ENCODE data around the gene TMEM123. TPM values are rescaled to one million over a fixed set of nuclear protein-coding genes. Genes with fewer than 3 reads are reported as not detected.

TMEM123 gene
- total RNA-seq, 1 experiment from 2014 or later, result 400 TPM

DNA sequence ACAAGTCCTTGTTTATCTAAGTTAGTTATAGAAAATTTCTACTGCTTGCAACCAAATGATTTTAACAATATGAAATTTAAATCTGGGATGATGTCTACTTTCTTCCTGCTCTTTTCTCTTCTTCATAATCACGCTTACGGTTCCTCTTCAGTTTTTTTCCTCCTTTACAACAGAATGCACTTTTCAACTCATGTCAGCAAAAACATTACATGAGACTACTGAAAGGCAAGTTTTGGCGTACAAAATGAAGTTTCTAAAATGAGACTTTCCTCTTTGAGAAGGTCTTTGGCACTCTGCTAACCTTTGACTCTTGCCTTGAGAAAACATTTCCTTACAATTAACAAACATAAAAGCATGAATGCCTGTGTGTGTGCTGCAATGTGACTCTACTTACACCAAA, 23.3 kb downstream of the TMEM123 start:
- Mint-ChIP-seq H3K27me3 (ENCODE audit: insufficient read depth, unreplicated experiment) (no peaks in the 10 kb centered on the region), H3K9me3 (ENCODE audit: unreplicated experiment) (peaks cover 16% of the 10 kb centered on the region), H3K4me1 (ENCODE audit: low read depth, unreplicated experiment) (peaks cover 44% of the 10 kb centered on the region), H3K27ac (ENCODE audit: unreplicated experiment) (peak overlapping the region; percentile 28), H3K36me3 (ENCODE audit: insufficient read depth, unreplicated experiment) (peaks cover 57% of the 10 kb centered on the region), H3K4me3 (ENCODE audit: unreplicated experiment) (no peak overlapping the region)
- TF ChIP-seq, protein P1, sequence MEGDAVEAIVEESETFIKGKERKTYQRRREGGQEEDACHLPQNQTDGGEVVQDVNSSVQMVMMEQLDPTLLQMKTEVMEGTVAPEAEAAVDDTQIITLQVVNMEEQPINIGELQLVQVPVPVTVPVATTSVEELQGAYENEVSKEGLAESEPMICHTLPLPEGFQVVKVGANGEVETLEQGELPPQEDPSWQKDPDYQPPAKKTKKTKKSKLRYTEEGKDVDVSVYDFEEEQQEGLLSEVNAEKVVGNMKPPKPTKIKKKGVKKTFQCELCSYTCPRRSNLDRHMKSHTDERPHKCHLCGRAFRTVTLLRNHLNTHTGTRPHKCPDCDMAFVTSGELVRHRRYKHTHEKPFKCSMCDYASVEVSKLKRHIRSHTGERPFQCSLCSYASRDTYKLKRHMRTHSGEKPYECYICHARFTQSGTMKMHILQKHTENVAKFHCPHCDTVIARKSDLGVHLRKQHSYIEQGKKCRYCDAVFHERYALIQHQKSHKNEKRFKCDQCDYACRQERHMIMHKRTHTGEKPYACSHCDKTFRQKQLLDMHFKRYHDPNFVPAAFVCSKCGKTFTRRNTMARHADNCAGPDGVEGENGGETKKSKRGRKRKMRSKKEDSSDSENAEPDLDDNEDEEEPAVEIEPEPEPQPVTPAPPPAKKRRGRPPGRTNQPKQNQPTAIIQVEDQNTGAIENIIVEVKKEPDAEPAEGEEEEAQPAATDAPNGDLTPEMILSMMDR (IDR thresholded peaks at IDR 0.05; ENCODE audit: insufficient read depth in 1 of 2, low read depth in 1 of 2, low read length in 1 of 2, severe bottlenecking in 1 of 2, unreplicated experiment in 1 of 2), result no peak
- Histone ChIP-seq H3K4me3 (ENCODE audit: low read depth, low read length) (no peak overlapping the region), H3K27me3 (replicated peaks; ENCODE audit: control insufficient read depth, insufficient read depth, low read length) (no peaks in the 10 kb centered on the region), H3K9me3 (peaks cover 22% of the 10 kb centered on the region), H3K4me1 (peaks cover 45% of the 10 kb centered on the region), H3K36me3 (ENCODE audit: control insufficient read depth, insufficient read depth, low read length) (peaks cover 12% of the 10 kb centered on the region)
- no peak for DNase-seq
- POLR2A ChIA-PET, result no interaction called here
- BruUV-seq (replicated peaks), result no TSS peak
- intact Hi-C loops (cut with micrococcal nuclease; ENCODE audit: unreplicated experiment), result no loop called here
- CTCF ChIA-PET, result no interaction called here

GRCh38 chr11:102428696-102429095, 23.9 kb downstream of the TMEM123 start:
- no TSS peak for BruUV-seq (replicated peaks)
- intact Hi-C loops (cut with micrococcal nuclease; ENCODE audit: unreplicated experiment), result no loop called here
- Mint-ChIP-seq H3K27me3 (ENCODE audit: insufficient read depth, unreplicated experiment) (no peaks in the 10 kb centered on the region), H3K9me3 (ENCODE audit: unreplicated experiment) (peaks cover 13% of the 10 kb centered on the region), H3K4me1 (ENCODE audit: low read depth, unreplicated experiment) (peaks cover 44% of the 10 kb centered on the region), H3K4me3 (ENCODE audit: unreplicated experiment) (no peak overlapping the region), H3K36me3 (ENCODE audit: insufficient read depth, unreplicated experiment) (peaks cover 52% of the 10 kb centered on the region), H3K27ac (ENCODE audit: unreplicated experiment) (peak overlapping the region; percentile 28)
- no peak for DNase-seq
- CTCF ChIA-PET, result no interaction called here
- Histone ChIP-seq H3K4me1 (peaks cover 49% of the 10 kb centered on the region), H3K4me3 (ENCODE audit: low read depth, low read length) (no peak overlapping the region), H3K36me3 (ENCODE audit: control insufficient read depth, insufficient read depth, low read length) (peaks cover 13% of the 10 kb centered on the region), H3K9me3 (peaks cover 17% of the 10 kb centered on the region), H3K27me3 (replicated peaks; ENCODE audit: control insufficient read depth, insufficient read depth, low read length) (no peaks in the 10 kb centered on the region)
- TF ChIP-seq, protein P1 (IDR thresholded peaks at IDR 0.05; ENCODE audit: insufficient read depth in 1 of 2, low read depth in 1 of 2, low read length in 1 of 2, severe bottlenecking in 1 of 2, unreplicated experiment in 1 of 2), result no peak
- POLR2A ChIA-PET, result no interaction called here

DNA sequence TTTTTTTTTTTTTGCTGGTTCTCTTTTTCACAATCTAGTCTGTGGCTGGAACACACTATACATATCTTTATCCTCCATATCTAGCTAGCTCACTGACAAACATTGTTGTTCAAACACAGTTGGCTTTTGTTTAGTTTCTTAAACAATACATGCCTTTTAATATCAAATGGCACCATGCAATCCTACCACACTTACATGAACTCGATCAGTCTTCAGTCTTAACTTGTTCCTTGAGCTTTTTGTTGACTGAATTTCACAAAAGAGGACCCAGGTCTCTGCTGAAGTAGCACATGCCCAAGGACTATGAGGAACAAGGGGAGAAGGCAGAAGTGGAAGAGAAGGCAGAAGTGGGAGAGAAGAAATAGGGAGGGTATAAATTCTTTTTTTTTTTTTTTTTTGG, 25.5 kb downstream of the TMEM123 start:
- Mint-ChIP-seq H3K4me1 (ENCODE audit: low read depth, unreplicated experiment) (peaks cover 54% of the 10 kb centered on the region), H3K36me3 (ENCODE audit: insufficient read depth, unreplicated experiment) (peaks cover 35% of the 10 kb centered on the region), H3K9me3 (ENCODE audit: unreplicated experiment) (peaks cover 5% of the 10 kb centered on the region), H3K4me3 (ENCODE audit: unreplicated experiment) (peak overlapping the region; percentile 55), H3K27ac (ENCODE audit: unreplicated experiment) (peak overlapping the region; percentile 88), H3K27me3 (ENCODE audit: insufficient read depth, unreplicated experiment) (no peaks in the 10 kb centered on the region)
- Histone ChIP-seq H3K9me3 (peaks cover under 1% of the 10 kb centered on the region), H3K36me3 (ENCODE audit: control insufficient read depth, insufficient read depth, low read length) (peaks cover 5% of the 10 kb centered on the region), H3K4me3 (ENCODE audit: low read depth, low read length) (no peak overlapping the region), H3K27me3 (replicated peaks; ENCODE audit: control insufficient read depth, insufficient read depth, low read length) (no peaks in the 10 kb centered on the region), H3K4me1 (peaks cover 55% of the 10 kb centered on the region)
- BruUV-seq (replicated peaks), result no TSS peak
- intact Hi-C loops (cut with micrococcal nuclease; ENCODE audit: unreplicated experiment), result loop anchor here (2.0 kb wide), 1 partner anchor 36 kb away; no protein-coding TSS in a partner anchor
- DNase-seq, result peak in 1 of 2 experiments; percentile 51
- ChIA-PET CTCF (interaction anchor here (0.6 to 3.5 kb wide), 6 partner anchors 12 to 186 kb away, joined by 3 to 23 read pairs (median 6); no protein-coding TSS in a partner anchor), POLR2A (interaction anchor here (1.3 kb wide), 1 partner anchor 25 kb away, joined by 8 read pairs; no protein-coding TSS in a partner anchor)
- TF ChIP-seq, protein P1 (IDR thresholded peaks at IDR 0.05; ENCODE audit: insufficient read depth in 1 of 2, low read depth in 1 of 2, low read length in 1 of 2, severe bottlenecking in 1 of 2, unreplicated experiment in 1 of 2), result no peak

Measured in Caco-2 (cell line).